Activated naive CD8-positive, alpha-beta T cell treated with anti-CD3 and anti-CD28 coated beads, Interleukin-2, amount 50 U/mL, for 24 hours (primary cell): Measurements from ENCODE around the gene PEX1.
"Not testable (repeated sequence)": the region's sequence is repeated elsewhere in the genome, so short reads cannot be mapped to it uniquely, and the experiment has no call there.

ENCODE experiments used
- ATAC-seq: fragments of 150-1000 bp; cut with Tn5 transposase; one replicate; pipeline ENCODE4 v1.10.0; 2021
- DNase-seq: peaks from one replicate; pipeline ENCODE4 v3.0.0; 2021
- H3K27ac Mint-ChIP-seq: one replicate; pipeline ENCODE4 v1.8.0; 2021; ENCODE audit warnings: mild to moderate bottlenecking, mixed read lengths
- H3K27me3 Mint-ChIP-seq: one replicate; pipeline ENCODE4 v1.8.0; 2021; ENCODE audit warnings: mixed read lengths
- H3K36me3 Mint-ChIP-seq: one replicate; pipeline ENCODE4 v1.8.0; 2021; ENCODE audit warnings: low read depth, mixed read lengths
- H3K4me1 Mint-ChIP-seq: one replicate; pipeline ENCODE4 v1.8.0; 2021; ENCODE audit warnings: mixed read lengths
- H3K4me3 Mint-ChIP-seq: one replicate; pipeline ENCODE4 v1.8.0; 2021; ENCODE audit warnings: mild to moderate bottlenecking, moderate library complexity, mixed read lengths
- H3K9me3 Mint-ChIP-seq: one replicate; pipeline ENCODE4 v1.8.0; 2021; ENCODE audit warnings: mixed read lengths

Gene PEX1

GRCh38 chr7:92460109-92460508, 68.2 kb downstream of the PEX1 start:
- H3K27ac Mint-ChIP-seq = no peak overlapping the region
- H3K9me3 Mint-ChIP-seq = no peaks in the 10 kb centered on the region

DNA sequence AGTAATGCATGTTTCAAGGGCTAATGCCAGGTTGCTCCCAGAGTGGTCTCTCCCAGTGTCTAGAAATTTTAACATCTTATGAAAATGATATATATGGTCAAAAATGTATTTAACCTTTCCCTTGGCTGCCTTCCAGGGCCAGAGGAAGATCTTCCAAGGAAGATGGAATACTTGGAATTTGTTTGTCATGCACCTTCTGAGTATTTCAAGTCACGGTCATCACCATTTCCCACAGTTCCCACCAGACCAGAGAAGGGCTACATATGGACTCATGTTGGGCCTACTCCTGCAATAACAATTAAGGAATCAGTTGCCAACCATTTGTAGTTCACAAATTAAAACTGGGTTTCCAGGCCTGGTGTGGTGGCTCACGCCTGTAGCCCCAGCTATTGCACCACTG, 72.1 kb downstream of the PEX1 start:
- Mint-ChIP-seq H3K4me3 (no peak overlapping the region), H3K36me3 (peaks cover 32% of the 10 kb centered on the region), H3K27ac (no peak overlapping the region), H3K27me3 (no peaks in the 10 kb centered on the region), H3K9me3 (no peaks in the 10 kb centered on the region), H3K4me1 (no peaks in the 10 kb centered on the region)
- no peak for DNase-seq
- no peak for ATAC-seq

More at GRCh38 chr7:92460109-92460508, 68.2 kb downstream of the PEX1 start:
- Mint-ChIP-seq H3K27me3 (no peaks in the 10 kb centered on the region), H3K4me3 (no peak overlapping the region), H3K4me1 (no peaks in the 10 kb centered on the region), H3K36me3 (peaks cover 20% of the 10 kb centered on the region)
- ATAC-seq (no peak), DNase-seq (no peak)

DNA sequence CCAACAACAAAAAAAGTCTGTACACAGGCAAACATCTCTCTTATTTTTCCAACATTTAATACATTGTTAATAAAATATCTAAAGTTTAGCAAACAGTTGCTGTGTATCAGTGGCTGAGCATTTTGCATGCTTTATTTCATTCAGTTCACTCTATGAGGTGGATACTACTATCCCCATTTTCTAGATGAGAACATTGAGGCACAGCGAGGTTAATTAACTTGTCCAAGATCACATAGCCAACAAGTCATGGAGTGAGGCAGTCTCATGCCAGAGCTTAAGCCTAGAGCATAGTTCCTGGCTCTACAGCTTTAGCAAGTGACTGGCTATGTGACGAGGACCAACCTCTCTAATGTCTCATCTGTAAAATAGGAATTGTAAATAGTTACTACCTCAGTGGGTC, 76.7 kb downstream of the PEX1 start:
- Mint-ChIP-seq H3K9me3 (no peaks in the 10 kb centered on the region), H3K27ac (no peak overlapping the region), H3K4me1 (peaks cover 10% of the 10 kb centered on the region), H3K4me3 (no peak overlapping the region), H3K36me3 (peaks cover 40% of the 10 kb centered on the region), H3K27me3 (no peaks in the 10 kb centered on the region)
- DNase-seq (no peak), ATAC-seq (no peak)

DNA sequence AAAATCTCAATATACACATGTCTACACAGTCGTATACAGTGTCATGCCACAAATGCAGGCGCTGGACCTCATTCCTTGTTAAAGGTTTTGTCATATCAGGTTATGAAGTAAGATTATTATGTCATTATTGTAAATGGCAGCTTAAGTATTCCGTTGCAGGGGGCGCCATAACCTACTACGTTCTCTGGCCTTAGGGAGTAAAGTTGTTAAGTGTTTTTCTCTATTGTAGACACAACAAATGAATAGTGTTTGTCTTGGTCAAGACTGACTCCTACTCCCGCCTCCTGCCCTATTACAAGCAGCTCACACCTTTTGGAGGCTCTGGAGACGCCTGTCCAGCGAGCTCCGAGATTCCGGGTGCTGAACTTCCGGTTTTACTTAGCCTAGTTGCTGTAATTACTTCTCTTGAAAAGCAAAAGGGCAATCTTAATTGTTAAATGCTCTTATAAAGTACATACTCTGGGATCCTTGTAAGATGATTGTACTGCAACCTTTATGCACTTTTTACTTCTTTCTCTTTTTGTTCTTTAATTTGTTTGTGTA, 80.0 kb downstream of the PEX1 start:
- Mint-ChIP-seq H3K4me1 (peaks cover 14% of the 10 kb centered on the region), H3K36me3 (peaks cover 19% of the 10 kb centered on the region), H3K4me3 (peak overlapping the region; percentile 84), H3K27ac (peak overlapping the region; percentile 75), H3K27me3 (no peaks in the 10 kb centered on the region), H3K9me3 (no peaks in the 10 kb centered on the region)
- ATAC-seq = peak; percentile 38
- DNase-seq = peak; percentile 57

DNA sequence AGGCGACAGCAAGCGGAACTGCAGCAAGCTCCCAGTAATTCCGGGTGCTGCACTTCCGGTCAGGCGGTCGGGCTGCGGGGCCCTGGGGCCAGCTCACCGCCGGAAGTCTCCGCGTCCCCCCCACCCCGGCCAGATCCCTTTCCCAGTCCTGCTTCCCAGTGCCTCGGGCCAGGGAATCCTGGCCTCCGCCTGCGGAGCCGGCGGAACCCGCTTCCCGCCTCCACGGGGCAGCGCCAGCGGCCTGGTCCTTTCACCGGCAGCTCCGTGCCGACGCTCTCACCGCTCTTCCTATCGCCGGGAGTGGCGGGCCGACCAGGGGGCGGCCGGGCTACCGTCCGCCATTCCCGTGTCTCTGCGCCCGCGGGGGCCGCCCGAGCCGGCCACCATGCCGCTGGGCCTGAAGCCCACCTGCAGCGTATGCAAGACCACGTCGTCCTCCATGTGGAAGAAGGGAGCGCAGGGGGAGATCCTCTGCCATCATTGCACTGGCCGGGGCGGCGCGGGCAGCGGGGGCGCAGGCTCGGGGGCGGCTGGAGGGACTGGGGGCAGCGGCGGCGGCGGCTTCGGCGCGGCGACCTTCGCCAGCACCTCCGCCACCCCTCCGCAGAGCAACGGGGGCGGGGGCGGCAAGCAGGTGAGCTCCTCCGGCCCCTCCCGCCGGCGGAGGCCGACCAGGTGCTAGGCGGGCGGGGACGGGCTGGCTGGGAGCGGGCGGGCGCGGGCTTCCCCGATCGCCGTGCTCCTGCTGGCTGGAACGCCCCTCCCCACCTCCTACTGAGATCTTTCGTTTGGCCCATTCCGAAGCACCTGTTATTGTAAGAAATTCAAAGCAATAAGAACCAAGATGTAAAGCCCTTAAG, 80.7 kb downstream of the PEX1 start, which contains the start of gene GATAD1:
GATAD1 (plus strand) TSS at position 138 of the 860 bp plus-strand sequence; CDS start at position 386, 248 bp downstream.
- Mint-ChIP-seq H3K4me1 (peaks cover 14% of the 10 kb centered on the region), H3K4me3 (peak within 1 kb of the TSS; percentile 84), H3K27ac (peak within 1 kb of the TSS; percentile 75), H3K27me3 (no peaks in the 10 kb centered on the region), H3K9me3 (no peaks in the 10 kb centered on the region), H3K36me3 (peaks cover 17% of the 10 kb centered on the region)
- ATAC-seq (peak; percentile 91), DNase-seq (peak; percentile 83)

DNA sequence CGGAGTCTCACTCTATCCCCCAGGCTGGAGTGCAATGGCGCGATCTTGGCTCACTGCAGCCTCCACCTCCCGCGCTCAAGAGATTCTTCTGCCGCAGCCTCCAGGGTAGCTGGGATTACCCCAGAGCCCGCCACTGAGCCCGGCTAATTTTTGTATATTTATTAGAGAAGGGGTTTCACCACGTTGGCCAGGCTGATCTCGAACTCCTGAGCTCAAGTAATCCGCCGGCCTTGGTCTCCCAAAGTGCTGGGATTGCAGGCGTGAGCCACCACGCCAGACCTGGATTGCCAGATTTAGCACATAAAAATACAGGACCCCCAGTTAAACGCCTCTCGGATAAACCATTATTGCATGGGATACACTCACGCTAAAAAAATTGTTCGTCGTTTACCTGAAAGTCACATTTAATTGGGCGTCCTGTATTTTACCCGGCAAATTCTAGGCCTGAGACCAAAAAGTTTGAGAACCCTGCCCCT, 81.4 kb downstream of the PEX1 start:
- no peaks in the 10 kb centered on the region for H3K27me3 Mint-ChIP-seq
- DNase-seq (peak; percentile 10), ATAC-seq (no peak)
- H3K4me3 Mint-ChIP-seq = peak overlapping the region; percentile 84
- H3K36me3 Mint-ChIP-seq = peaks cover 16% of the 10 kb centered on the region
- no peaks in the 10 kb centered on the region for H3K9me3 Mint-ChIP-seq
- H3K4me1 Mint-ChIP-seq = peaks cover 14% of the 10 kb centered on the region
- peak overlapping the region; percentile 75 for H3K27ac Mint-ChIP-seq

- H3K27ac Mint-ChIP-seq, DNase-seq, H3K27me3 Mint-ChIP-seq, ATAC-seq, H3K4me1 Mint-ChIP-seq, H3K36me3 Mint-ChIP-seq, H3K9me3 Mint-ChIP-seq, H3K4me3 Mint-ChIP-seq: not testable (repeated sequence)
Observed at GRCh38 chr7:92442720-92443119, 85.6 kb downstream of the PEX1 start.

DNA sequence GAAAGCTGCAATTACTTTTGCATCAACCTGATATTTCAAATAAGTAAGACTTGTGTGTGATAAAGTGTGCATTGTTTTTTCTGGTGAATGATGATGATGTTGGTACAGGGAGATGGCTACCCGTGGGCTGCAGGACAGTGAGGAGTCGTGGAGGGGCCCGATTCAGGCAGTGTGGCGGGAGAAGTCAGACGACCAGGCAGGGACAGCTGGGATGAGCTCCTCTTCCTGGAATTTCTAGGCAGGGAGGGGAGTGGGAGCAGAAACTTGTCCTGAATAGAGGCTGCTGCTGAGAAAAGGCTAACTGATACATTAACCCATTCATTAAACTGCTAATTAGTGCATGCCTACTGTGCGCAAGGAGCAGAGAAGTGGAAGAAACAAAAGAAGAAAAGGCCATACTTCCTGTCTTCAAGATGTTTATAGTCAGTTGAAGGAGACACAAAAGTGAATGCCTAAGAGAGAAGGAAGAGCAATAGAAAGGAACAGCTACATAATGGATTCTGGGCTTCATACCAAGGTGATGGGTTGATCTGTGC, 90.3 kb downstream of the PEX1 start:
- no peak for ATAC-seq
- H3K4me1 Mint-ChIP-seq = no peaks in the 10 kb centered on the region
- no peak overlapping the region for H3K4me3 Mint-ChIP-seq
- H3K27ac Mint-ChIP-seq = no peak overlapping the region
- peaks cover 2% of the 10 kb centered on the region for H3K27me3 Mint-ChIP-seq
- DNase-seq = no peak
- no peaks in the 10 kb centered on the region for H3K36me3 Mint-ChIP-seq
- H3K9me3 Mint-ChIP-seq = no peaks in the 10 kb centered on the region
